Neural progenitor cell (in vitro differentiated cells): ENCODE data around the gene TNIK.

Experiments used
- EZH2 ChIP-seq: fragments of 200-600 bp; sonication (generic); IDR thresholded peaks from 2 replicates; pipeline ENCODE4 v1.6.1; 2017; ENCODE audit warnings: antibody characterized with exemption, mild to moderate bottlenecking, moderate library complexity
- EZH2phosphoT487 ChIP-seq: fragments of 200-600 bp; sonication (generic); IDR thresholded peaks from 2 replicates; pipeline ENCODE4 v1.6.1; 2017; ENCODE audit warnings: antibody characterized with exemption
- TF ChIP-seq, protein P1 (sequence below): fragments of 200-600 bp; sonication (generic); IDR thresholded peaks from 2 replicates; pipeline ENCODE4 v1.5.1; 2017; ENCODE audit warnings: antibody characterized with exemption, mild to moderate bottlenecking

DNA sequence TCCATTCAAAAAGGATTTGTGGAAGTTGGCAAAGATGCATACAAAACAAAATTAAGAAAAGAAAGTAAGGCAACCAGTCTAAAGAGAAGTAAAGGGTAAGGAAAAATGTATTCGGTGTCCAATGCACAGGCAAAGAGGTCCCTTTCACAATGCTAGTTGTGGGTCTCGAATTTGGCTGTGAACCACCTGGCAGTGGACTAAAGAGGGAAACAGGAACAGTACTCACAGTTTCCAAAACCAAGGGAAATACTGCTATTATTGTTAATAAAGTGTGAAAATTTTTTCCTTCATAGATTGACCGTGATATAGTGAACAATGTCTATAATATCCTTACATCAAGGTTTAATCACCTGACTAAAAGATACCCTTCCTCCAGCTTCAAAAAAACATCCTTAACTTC, 57.9 kb downstream of the TNIK start:
- TF ChIP-seq, protein P1, sequence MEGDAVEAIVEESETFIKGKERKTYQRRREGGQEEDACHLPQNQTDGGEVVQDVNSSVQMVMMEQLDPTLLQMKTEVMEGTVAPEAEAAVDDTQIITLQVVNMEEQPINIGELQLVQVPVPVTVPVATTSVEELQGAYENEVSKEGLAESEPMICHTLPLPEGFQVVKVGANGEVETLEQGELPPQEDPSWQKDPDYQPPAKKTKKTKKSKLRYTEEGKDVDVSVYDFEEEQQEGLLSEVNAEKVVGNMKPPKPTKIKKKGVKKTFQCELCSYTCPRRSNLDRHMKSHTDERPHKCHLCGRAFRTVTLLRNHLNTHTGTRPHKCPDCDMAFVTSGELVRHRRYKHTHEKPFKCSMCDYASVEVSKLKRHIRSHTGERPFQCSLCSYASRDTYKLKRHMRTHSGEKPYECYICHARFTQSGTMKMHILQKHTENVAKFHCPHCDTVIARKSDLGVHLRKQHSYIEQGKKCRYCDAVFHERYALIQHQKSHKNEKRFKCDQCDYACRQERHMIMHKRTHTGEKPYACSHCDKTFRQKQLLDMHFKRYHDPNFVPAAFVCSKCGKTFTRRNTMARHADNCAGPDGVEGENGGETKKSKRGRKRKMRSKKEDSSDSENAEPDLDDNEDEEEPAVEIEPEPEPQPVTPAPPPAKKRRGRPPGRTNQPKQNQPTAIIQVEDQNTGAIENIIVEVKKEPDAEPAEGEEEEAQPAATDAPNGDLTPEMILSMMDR: no peak
- TF ChIP-seq EZH2 (no peak), EZH2phosphoT487 (no peak)
